ENCODE measurements around the gene RBP3.

RBP3 gene

GRCh38 chr10:47348138-47348651 is at the start of gene RBP3:
TSS of gene RBP3 (plus strand) at chr10:47348363. CDS start at chr10:47348485, 122 bp downstream.
- no peak for DNase-seq (ENCODE audit: low read depth)

DNA sequence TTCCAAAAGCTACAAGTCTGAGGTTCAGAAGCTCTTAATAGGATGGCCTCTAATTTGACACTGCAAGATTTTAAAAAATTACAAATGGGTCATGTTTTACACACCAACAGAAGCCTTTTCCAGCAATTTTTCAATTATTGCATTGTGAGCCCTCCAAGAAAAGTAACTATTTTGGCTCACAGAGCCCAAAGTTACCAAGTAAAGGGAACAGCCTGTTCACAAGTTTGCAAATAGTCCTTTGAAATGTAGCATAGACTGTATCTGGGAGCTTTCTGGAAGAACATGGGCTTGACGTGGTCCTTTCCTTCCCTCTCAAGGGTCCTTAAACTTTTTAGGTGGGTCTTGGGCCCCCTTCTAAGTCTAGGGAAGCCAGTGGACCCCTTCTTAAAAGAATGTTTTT is 49.4 kb upstream of the RBP3 start:
- no peak for DNase-seq (ENCODE audit: low read depth)

DNA sequence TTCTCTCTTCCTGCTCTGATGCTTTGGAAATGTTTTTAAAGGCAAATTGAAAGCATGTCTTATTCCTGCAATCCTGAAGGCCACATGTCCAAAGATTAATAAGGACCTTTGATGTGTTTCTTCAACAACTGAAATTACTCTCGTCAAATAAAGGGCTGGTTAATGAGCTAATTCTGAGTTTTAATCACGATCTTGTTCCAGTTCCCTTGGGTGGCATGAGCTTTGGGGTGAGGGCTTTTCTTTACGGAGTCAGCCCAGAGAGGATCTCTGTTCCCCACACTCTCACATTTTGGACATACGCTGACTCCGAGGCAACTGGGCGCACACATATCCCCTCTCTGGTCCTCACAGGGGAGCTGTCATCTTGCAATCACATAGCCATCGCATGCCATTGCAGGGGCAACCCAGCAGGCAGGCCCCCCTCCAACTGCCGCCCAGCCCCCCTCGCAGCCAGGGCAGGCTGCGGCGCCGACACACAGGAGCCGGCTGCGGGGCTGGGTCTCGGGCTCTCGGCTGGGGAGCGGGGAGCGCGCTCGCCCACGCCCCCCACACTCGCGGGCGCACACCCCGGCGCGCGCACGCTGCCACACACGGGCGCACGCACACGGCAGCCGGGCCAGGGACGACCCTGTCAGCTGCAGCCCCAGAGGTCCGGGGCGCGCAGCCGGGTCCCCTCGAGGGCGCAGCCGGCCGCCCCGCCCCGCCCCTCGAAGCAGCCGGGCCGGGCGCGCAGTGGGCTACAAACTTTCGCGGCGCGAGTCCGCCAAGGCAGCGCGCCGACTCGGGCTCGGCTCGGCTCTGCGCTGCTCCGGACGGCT is 48.3 kb upstream of the RBP3 start, which contains the start of gene GDF10:
Gene GDF10, plus strand, starts transcription at position 587 of the 818 bp plus-strand sequence. CDS start 455 bp downstream, outside the sequence.
- no peak for DNase-seq (ENCODE audit: low read depth)

- no peak for DNase-seq (ENCODE audit: low read depth)
Measured at GRCh38 chr10:47300429-47300931, 47.7 kb upstream of the RBP3 start.

GRCh38 chr10:47301833-47302232 is 46.3 kb upstream of the RBP3 start:
- no peak for DNase-seq (ENCODE audit: low read depth)

- no peak for DNase-seq (ENCODE audit: low read depth)
Measured at GRCh38 chr10:47303105-47303504, 45.1 kb upstream of the RBP3 start.

DNA sequence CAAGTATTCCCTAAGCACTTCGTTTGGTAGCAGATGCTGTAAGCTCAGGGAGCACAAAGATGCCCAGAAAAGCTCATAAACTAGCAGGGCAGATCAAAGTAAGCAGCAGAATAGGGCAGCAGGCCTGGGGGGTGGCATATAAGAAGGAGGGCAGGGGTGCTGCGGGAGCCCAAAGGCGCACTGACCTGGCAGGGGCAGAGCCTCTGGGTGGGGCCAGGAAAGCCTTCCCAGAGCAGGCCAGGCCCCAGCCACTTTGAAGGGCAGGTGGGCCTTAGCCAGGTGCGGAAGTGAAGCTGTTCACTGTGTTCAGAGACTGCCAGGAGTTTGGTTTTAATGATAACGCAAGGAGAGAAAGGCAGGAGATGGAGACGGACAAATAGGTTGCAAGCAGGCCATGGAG is 44.3 kb upstream of the RBP3 start:
- no peak for DNase-seq (ENCODE audit: low read depth)

- DNase-seq (ENCODE audit: low read depth) = no peak
Measured at GRCh38 chr10:47305566-47305965, 42.6 kb upstream of the RBP3 start.

- no peak for DNase-seq (ENCODE audit: low read depth)
Measured at GRCh38 chr10:47306387-47307210, 41.6 kb upstream of the RBP3 start.

GRCh38 chr10:47307381-47307780 is 40.8 kb upstream of the RBP3 start:
- no peak for DNase-seq (ENCODE audit: low read depth)

DNA sequence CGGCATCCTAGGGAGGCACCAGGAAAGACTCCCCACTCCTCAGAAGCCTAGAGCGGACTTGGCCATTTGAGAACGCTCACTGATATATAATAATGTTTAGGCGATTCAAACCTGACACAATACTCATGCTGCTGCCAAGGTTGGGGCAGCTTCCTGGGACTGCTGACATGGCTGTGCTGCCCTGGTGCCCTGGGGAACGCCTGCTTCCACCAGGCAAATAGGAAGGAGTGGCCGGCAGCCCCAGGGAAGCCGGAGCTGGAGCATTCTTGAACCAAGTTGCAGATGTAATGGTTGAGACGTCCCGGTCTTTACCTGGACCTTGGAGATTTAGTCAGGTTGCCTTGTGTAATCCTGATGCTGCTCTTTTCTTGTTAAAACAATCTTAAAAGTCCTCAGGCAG is 39.4 kb upstream of the RBP3 start:
- DNase-seq (ENCODE audit: low read depth) = no peak

- DNase-seq (ENCODE audit: low read depth) = no peak
Measured at GRCh38 chr10:47309408-47310089, 38.6 kb upstream of the RBP3 start.

DNA sequence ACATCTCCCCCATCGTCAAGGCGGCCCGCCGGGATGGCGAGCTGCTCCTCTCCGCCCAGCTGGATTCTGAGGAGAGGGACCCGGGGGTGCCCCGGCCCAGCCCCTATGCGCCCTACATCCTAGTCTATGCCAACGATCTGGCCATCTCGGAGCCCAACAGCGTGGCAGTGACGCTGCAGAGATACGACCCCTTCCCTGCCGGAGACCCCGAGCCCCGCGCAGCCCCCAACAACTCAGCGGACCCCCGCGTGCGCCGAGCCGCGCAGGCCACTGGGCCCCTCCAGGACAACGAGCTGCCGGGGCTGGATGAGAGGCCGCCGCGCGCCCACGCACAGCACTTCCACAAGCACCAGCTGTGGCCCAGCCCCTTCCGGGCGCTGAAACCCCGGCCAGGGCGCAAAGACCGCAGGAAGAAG is 38.1 kb upstream of the RBP3 start:
- no peak for DNase-seq (ENCODE audit: low read depth)

DNA sequence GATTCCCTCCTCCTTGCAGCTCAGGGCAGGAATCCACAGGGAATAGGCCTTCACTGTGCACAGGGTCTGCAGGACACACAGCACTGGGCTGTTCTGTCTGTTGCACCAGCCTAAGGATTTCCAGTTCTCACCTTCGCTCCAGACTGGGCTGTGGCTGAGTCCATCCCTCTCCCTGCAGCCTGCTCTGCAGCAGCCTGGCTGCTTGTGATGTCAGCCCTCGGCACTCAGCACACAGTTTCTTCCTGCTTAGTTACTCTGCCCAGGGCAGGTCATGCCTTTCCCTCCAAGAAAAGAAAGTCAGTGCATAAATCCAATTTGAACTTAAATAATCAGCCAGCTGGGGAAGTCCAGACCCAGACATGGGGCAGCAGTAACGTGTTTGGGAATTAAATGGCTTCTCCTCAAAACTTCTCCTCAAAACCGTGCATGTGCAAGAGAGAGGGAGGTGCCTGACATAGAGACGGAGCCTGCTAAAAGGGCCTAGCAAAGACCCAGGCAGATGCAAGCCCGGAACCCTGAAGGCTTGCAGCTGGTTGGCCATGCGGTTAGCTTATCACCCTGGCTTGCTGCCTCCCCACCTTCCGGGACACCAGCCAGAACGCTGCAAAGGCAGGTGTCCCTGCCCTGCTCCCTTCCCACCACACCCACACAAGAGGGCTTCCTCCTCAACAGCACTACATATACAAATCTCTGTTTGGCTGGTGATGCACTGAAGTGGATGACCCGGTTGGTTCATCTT is 36.8 kb upstream of the RBP3 start:
- peak; percentile 39 for DNase-seq (ENCODE audit: low read depth)

DNA sequence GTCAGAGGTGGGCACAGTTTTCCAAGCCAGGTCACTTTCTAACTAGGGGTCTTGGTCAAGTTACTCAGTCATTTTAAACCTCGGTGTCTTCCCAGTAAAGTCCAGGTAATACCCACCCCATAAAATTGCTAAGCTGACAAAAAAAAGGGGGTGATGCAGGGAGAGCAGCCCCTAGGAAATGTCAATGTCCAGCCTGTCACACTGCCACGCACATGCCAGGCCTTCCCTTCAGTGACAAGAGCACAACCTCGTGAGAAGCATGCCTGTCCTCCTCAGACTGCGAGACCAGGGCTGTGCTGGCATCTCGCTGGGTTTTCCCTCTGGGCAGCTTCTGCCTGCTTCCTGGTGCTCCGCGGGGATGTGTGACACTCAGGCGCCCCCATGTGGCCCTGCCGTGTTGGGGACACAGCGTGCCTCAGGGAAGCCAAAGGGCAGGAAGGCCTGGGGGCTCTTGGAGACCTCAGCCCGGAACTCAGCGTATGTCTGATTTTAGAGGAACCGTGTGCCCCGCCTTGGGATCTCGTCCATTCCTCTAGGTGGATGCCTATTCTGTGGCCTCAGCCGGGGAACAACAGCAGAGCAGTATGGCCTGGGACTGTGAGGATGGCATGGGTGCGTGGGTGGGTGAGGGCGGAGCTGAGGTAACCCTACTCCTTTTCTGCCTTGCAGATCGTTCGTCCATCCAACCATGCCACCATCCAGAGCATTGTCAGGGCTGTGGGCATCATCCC is 36.1 kb upstream of the RBP3 start:
- DNase-seq (ENCODE audit: low read depth) = peak; percentile 69

- no peak for DNase-seq (ENCODE audit: low read depth)
Measured at GRCh38 chr10:47312663-47312995, 35.5 kb upstream of the RBP3 start.

DNA sequence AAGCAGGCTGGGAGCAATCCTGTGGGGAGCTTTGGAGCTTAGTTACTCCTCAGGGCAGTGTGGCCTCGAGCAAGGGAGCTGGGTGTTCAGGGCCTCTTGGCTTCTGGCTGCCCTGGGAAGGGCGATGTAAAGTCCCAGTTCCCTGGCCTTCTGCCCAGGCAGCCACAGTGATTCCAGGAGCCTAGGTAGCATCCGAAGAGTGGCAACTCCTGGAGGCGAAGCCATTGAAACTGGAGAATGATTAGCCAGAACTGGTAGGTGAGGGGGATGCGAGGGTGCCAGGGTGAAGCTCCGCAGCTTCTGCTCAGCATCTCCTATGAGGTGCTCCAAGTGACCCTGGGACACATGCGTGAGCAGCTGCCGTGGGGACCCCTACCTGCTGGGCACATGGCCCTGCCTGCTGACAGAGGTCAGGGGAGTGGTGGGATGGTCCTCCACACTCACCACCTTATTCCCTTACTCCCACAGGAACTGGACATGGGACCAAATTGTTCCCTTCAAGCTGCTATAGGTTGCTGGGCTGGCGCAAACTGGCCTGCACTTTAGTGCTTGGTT is 33.7 kb upstream of the RBP3 start:
- DNase-seq (ENCODE audit: low read depth) = no peak

DNA sequence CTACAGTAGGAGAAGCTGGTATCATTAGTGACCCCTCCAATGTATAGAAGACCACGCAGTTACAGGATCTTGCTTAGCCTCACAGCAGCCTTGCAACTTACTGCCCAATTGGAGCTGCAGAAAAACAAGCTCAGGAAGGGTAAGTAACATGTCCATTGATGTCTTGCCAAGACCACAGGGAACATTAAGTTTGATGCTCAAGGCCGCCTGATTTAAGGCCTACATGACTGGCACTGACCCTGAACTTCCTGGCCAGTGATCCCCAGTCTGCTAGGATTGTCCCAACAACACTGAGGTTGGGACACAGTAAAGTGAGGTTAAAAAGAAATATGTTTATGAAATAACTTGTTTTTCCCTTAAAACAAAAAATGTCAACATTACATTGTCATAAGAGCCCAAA is 32.7 kb upstream of the RBP3 start:
- DNase-seq (ENCODE audit: low read depth) = no peak

GRCh38 chr10:47316131-47316530 is 32.0 kb upstream of the RBP3 start:
- DNase-seq (ENCODE audit: low read depth) = no peak

- DNase-seq (ENCODE audit: low read depth) = no peak
Measured at GRCh38 chr10:47317251-47317650, 30.9 kb upstream of the RBP3 start.

- no peak for DNase-seq (ENCODE audit: low read depth)
Measured at GRCh38 chr10:47318706-47319105, 29.5 kb upstream of the RBP3 start.

Measured in activated T-helper 1 cell treated with Interleukin-2 at 50 U/mL for 16 hours (primary cell).